ENCODE measurements around the gene TAOK3.

- TF ChIP-seq EZH2phosphoT487 (IDR thresholded peaks at IDR 0.05; ENCODE audit: low read depth) (no peak), CTCF (IDR thresholded peaks at IDR 0.05; ENCODE audit: low read depth, low read length) (no peak)
Measured at GRCh38 chr12:118353721-118354120, 19.0 kb downstream of the TAOK3 start.
